ENCODE measurements around the gene DDX5.

- TF ChIP-seq CTCF (IDR thresholded peaks at IDR 0.05) (no peak), POLR2A (IDR thresholded peaks at IDR 0.05) (no peak)
Measured at GRCh38 chr17:64509179-64509578, 3.1 kb upstream of the DDX5 start.

All from tibial nerve (tissue), 3 donors.